Measurements from ENCODE around the gene LTBP2. TPM values are rescaled to one million over a fixed set of nuclear protein-coding genes. Genes with fewer than 3 reads are reported as not detected.

The LTBP2 gene
- total RNA-seq, 1 donor: 210 TPM

- no peak for DNase-seq (ENCODE audit: low read depth)
- no peak overlapping the region for H3K4me3 ChIP-seq (ENCODE audit: low read depth, low read length)
- TF ChIP-seq, protein P1, sequence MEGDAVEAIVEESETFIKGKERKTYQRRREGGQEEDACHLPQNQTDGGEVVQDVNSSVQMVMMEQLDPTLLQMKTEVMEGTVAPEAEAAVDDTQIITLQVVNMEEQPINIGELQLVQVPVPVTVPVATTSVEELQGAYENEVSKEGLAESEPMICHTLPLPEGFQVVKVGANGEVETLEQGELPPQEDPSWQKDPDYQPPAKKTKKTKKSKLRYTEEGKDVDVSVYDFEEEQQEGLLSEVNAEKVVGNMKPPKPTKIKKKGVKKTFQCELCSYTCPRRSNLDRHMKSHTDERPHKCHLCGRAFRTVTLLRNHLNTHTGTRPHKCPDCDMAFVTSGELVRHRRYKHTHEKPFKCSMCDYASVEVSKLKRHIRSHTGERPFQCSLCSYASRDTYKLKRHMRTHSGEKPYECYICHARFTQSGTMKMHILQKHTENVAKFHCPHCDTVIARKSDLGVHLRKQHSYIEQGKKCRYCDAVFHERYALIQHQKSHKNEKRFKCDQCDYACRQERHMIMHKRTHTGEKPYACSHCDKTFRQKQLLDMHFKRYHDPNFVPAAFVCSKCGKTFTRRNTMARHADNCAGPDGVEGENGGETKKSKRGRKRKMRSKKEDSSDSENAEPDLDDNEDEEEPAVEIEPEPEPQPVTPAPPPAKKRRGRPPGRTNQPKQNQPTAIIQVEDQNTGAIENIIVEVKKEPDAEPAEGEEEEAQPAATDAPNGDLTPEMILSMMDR (IDR thresholded peaks at IDR 0.05; ENCODE audit: insufficient read depth, low read depth, low read length): no peak
Measured at GRCh38 chr14:74476607-74477006, 135.4 kb downstream of the LTBP2 start.

GRCh38 chr14:74476107-74476506, 135.9 kb downstream of the LTBP2 start:
- no peak overlapping the region for H3K4me3 ChIP-seq (ENCODE audit: low read depth, low read length)
- TF ChIP-seq, protein P1 (IDR thresholded peaks at IDR 0.05; ENCODE audit: insufficient read depth, low read depth, low read length): no peak
- no peak for DNase-seq (ENCODE audit: low read depth)

DNA sequence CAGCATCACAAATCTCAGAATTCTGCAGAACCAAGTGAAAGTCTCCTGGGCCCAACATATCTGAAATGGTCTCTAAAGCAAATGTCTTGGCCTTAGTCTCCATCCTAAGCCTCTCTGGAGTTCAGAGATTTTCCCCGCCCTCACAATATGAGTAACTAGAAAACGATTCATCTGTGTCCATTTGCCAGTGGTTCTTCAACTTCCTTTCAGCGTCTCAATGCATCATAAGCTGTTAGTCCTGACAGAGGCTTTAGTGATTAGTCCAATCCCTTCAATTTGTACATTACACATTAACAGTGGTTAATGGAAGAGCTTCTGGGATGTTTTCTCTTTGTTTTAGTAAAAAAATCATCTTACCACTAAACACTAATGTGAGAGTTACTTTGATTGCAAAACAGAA, 136.4 kb downstream of the LTBP2 start:
- TF ChIP-seq, protein P1 (IDR thresholded peaks at IDR 0.05; ENCODE audit: insufficient read depth, low read depth, low read length): no peak
- no peak overlapping the region for H3K4me3 ChIP-seq (ENCODE audit: low read depth, low read length)
- DNase-seq (ENCODE audit: low read depth): no peak

DNA sequence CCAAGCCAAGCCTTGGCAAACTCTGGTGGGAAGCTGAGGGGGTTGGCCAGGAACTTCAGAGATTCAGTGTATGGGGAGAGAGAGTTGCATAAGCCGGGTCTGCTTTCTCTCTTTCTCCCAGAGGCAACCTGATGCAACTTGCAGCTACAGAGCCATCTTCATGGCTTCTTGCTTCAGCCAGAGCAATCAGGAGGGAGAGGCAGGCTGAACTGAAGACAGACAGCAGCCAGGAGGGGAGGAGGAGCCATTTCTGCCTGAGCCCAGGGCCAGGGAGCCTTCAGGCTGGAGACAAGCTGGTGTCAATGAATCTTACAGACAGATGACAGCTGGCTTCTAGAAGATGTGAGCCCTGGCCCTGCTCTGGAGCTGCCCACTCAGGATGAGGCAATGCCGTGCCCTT, 137.7 kb downstream of the LTBP2 start:
- no peak overlapping the region for H3K4me3 ChIP-seq (ENCODE audit: low read depth, low read length)
- TF ChIP-seq, protein P1 (IDR thresholded peaks at IDR 0.05; ENCODE audit: insufficient read depth, low read depth, low read length): no peak
- DNase-seq (ENCODE audit: low read depth): no peak

GRCh38 chr14:74472601-74473000, 139.4 kb downstream of the LTBP2 start:
- DNase-seq (ENCODE audit: low read depth): no peak
- TF ChIP-seq, protein P1 (IDR thresholded peaks at IDR 0.05; ENCODE audit: insufficient read depth, low read depth, low read length): no peak

GRCh38 chr14:74469548-74470518, 142.2 kb downstream of the LTBP2 start:
- DNase-seq (ENCODE audit: low read depth): no peak
- no peak overlapping the region for H3K4me3 ChIP-seq (ENCODE audit: low read depth, low read length)
- TF ChIP-seq, protein P1 (IDR thresholded peaks at IDR 0.05; ENCODE audit: insufficient read depth, low read depth, low read length): no peak

More at GRCh38 chr14:74472601-74473000, 139.4 kb downstream of the LTBP2 start:
- H3K4me3 ChIP-seq (ENCODE audit: low read depth, low read length): no peak overlapping the region
